GM15510 (cell line): ENCODE measurements around the gene SERINC3.

Experiments used
- POLR2A ChIP-seq: IDR thresholded peaks from 3 replicates; pipeline ENCODE4 v1.6.1; 2011; ENCODE audit warnings: borderline replicate concordance; ENCODE audit not compliant: insufficient read length; ENCODE audit errors: extremely low read depth

The SERINC3 gene

GRCh38 chr20:44540834-44541233 is 19.0 kb upstream of the SERINC3 start:
- TF ChIP-seq POLR2A, result no peak

GRCh38 chr20:44537993-44538392 is 16.1 kb upstream of the SERINC3 start:
- TF ChIP-seq POLR2A, result no peak

GRCh38 chr20:44536175-44536574 is 14.3 kb upstream of the SERINC3 start:
- TF ChIP-seq POLR2A, result no peak

GRCh38 chr20:44533928-44534327 is 12.1 kb upstream of the SERINC3 start:
- TF ChIP-seq POLR2A, result no peak

- no peak for TF ChIP-seq POLR2A
Observed at GRCh38 chr20:44532981-44533331, 11.1 kb upstream of the SERINC3 start.

- TF ChIP-seq POLR2A, result no peak
Observed at GRCh38 chr20:44532259-44532980, 10.6 kb upstream of the SERINC3 start.

GRCh38 chr20:44528309-44528708 is 6.4 kb upstream of the SERINC3 start:
- TF ChIP-seq POLR2A, result no peak

- no peak for TF ChIP-seq POLR2A
Observed at GRCh38 chr20:44527716-44528199, 5.9 kb upstream of the SERINC3 start.

GRCh38 chr20:44526129-44526528 is 4.3 kb upstream of the SERINC3 start:
- TF ChIP-seq POLR2A, result no peak

GRCh38 chr20:44523746-44524145 is 1.9 kb upstream of the SERINC3 start:
- TF ChIP-seq POLR2A, result no peak

GRCh38 chr20:44522841-44523240 is 971 bp upstream of the SERINC3 start:
- TF ChIP-seq POLR2A, result no peak

- TF ChIP-seq POLR2A, result no peak
Observed at GRCh38 chr20:44520881-44521280, 989 bp downstream of the SERINC3 start.

- TF ChIP-seq POLR2A, result no peak
Observed at GRCh38 chr20:44518248-44518647, 3.6 kb downstream of the SERINC3 start.

GRCh38 chr20:44517454-44517853 is 4.4 kb downstream of the SERINC3 start:
- no peak for TF ChIP-seq POLR2A

- TF ChIP-seq POLR2A, result no peak
Observed at GRCh38 chr20:44516491-44516890, 5.4 kb downstream of the SERINC3 start.

- TF ChIP-seq POLR2A, result no peak
Observed at GRCh38 chr20:44513871-44514270, 8.0 kb downstream of the SERINC3 start.
